IPS-11a (cell line): ENCODE data around the gene GPI.

Source experiments
- H3K4me3 ChIP-seq: one replicate; pipeline ENCODE4 v1.5.1; 2013; ENCODE audit warnings: low read depth, low read length, control low read depth

Gene GPI

GRCh38 chr19:34337739-34338138 lies 27.3 kb upstream of the GPI start:
- H3K4me3 ChIP-seq, result no peak overlapping the region

DNA sequence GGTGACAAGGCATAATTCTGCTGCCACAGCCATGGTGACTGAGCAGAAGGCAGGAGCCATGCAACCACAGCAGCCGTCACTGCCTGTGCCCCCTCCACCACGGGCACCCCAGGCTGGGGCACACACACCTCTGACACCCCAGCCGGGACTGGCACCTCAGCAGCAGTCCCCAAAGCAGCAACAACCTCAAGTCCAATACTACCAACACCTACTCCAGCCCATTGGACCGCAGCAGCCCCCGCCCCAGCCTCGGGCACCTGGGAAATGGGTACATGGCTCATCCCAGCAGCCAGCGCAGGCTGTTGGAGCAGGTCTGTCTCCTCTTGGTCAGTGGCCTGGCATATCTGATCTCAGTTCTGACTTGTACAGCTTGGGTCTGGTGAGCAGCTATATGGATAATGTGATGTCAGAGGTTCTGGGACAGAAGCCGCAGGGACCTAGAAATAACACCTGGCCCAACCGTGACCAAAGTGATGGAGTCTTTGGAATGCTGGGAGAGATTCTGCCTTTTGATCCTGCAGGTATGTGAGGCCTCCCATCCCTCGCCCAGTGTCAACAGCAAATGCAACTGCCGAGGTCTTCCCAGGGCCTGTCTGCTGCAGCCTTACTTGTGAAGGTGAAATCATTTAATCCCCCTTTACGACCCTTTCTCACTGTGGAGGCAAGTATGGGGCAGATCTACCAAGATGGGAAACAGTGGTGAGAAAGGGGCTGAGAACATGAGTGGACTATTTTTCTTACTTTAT lies 22.9 kb upstream of the GPI start:
- no peak overlapping the region for H3K4me3 ChIP-seq

DNA sequence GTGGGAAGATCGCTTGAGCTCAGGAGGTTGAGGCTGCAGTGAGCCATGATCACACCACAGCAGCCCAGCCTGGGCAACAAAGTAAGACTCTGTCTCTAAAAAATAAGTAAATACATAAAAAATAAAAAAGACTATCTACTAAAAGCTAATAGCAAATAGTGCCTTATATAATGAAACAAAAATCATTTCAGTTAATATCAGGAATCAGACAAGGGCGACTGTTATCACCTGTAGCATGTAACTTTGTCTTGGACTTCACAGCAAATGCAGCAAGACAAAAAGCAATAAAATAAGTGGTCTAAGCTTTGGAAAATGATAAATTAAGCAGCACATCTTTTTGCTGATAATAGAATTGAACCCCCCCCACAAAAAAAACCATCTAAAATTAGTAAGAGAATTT lies 21.2 kb upstream of the GPI start:
- H3K4me3 ChIP-seq, result no peak overlapping the region

GRCh38 chr19:34345947-34346351 lies 19.0 kb upstream of the GPI start:
- H3K4me3 ChIP-seq, result no peak overlapping the region

- H3K4me3 ChIP-seq, result no peak overlapping the region
Measured at GRCh38 chr19:34347561-34348165, 17.3 kb upstream of the GPI start.

- no peak overlapping the region for H3K4me3 ChIP-seq
Measured at GRCh38 chr19:34348899-34349487, 16.0 kb upstream of the GPI start.

- H3K4me3 ChIP-seq, result no peak overlapping the region
Measured at GRCh38 chr19:34350161-34350561, 14.8 kb upstream of the GPI start.

DNA sequence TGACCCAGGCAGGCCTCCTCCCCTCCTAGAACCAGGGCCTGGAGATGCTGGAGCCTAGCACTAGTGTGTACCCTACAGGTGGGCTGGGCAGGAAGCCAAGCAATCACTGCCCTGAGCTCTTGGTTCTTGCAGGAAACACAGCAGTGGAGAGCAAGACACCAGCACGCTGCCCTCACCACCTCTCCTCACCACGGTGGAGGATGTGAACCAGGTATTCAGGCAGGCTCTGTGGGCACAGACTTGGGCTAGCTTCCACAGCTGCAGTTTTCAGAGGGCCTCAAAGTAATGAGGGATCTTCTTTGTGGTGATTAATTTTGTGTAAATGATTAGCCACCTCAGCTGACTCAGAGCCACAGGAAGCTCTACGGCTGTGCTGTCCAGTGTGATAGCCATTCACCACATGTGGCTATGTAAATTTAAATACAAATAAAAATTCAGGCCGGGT lies 13.6 kb upstream of the GPI start:
- no peak overlapping the region for H3K4me3 ChIP-seq

DNA sequence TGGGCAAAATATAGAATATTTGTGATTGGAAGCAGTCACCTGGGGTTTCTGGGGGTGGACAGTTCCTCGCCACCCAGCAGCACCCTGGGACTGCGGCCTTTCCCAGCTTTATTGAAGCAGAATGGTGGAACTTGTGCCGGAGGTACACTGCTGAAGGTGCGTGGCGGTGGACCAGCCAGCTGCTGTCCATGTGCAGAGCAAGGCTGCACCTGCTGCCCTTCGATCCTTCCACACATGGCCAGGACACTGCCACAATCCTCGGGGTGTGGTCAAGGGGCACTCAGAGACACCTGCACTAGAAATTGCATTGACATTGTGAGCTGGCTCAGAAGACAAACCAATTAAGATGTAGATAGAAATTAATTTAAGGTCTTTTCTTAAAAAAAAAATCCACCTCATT lies 11.4 kb upstream of the GPI start:
- H3K4me3 ChIP-seq, result no peak overlapping the region

DNA sequence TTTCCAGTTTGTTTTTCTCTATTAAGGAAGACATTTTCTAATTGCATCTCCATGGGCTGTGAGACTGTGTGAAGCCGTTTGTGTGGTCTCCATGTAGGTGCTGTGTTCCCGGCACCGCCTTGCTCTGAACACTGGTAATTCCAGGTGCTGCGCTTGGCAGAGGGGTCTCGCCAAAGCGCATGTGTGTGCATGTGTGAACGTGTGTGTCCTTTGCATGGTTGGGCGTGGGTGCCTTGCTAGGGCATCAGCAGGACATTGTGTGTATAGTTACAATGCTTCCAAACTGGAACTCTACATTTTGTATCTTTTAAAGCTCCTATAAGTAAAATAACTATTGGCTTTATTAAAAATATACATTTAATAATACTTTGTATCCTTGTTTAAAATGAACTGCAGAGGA lies 9.8 kb upstream of the GPI start:
- H3K4me3 ChIP-seq, result no peak overlapping the region

GRCh38 chr19:34356875-34357274 lies 8.1 kb upstream of the GPI start:
- no peak overlapping the region for H3K4me3 ChIP-seq

GRCh38 chr19:34357431-34357830 lies 7.6 kb upstream of the GPI start:
- no peak overlapping the region for H3K4me3 ChIP-seq

DNA sequence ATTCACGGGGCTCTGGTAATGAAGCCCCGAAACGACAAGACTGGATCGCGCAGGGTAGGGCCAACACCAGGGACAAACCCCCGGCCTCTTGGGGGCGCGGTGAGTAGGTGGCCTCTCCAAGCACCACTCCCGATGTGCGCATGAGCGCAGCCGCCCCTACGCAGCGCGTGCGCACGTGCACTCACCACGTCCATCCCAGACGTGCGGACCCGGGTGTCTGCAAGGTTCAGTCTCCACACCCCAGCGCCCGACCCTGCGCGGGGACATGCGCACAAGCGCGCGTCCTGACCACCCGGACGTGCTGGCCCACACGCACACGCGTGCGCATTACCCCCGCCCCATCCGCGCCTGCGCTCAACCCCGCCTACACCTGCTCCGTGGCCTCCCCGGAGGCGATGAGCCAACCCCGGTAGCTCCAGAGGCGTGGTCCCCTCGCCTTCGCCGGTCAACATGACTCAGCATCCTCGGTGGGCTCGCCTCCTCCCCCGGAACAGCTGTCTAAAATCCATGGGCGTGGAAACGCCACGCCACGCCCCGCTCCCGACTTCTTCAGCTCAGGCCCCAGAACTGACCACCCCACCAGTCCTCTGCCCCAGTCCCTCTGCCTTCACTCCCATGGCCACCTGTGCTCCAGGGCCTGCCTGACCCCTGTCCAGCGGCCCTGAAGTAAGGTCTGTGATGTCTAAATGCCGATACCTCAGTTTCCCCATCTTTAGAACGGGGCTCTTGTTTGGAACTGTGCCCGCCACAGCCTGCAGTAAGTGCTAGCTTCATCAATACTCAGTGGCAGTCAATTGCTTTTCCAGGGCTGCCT lies 5.6 kb upstream of the GPI start:
- H3K4me3 ChIP-seq, result peak overlapping the region; percentile 39

- H3K4me3 ChIP-seq, result no peak overlapping the region
Measured at GRCh38 chr19:34359954-34360315, 5.1 kb upstream of the GPI start.

DNA sequence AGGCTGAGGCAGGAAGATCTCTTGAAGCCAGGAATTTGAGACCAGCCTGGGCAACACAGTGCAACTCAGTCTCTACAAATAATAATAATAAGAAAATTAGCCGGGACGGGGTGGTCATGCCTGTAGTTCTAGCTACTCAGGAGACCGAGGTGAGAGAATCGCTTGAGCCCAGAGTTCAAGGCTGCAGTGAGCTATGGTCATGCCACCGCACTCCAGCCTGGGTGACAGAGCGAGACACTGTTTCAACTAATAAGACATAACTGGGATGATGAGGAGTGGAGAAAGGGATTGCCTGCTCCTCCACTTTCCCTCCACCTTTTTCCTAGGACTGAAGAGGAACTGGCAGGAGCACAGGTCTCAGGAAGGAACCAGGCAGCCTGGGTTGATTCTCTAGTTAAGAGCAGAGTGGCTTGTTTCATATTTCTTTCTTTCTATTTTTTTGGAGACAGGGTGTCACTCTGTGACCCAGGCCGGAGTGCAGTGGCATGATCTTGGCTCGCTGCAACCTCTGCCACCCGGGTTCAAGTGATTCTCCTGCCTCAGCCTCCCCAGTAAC lies 4.6 kb upstream of the GPI start:
- H3K4me3 ChIP-seq, result no peak overlapping the region

GRCh38 chr19:34362679-34363069 lies 2.3 kb upstream of the GPI start:
- no peak overlapping the region for H3K4me3 ChIP-seq

DNA sequence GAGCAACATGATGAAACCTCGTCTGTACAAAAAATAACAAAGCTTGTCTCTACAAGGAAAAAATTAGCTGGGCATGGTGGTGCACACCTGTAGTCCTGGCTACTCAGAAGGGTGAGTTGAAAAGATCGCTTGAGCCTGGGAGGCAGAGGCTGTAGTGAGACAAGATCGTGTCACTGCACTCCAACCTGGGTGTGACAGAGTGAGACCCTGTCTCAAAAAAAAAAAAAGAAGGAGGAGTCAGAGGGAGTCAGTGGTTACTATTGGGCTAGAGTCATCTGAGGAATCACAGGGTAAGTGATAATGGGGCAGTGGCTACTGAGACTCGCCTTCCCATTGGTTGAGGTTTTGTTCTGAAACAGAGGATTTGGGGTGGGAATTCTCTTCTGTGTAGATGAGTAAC lies 1.9 kb upstream of the GPI start:
- no peak overlapping the region for H3K4me3 ChIP-seq

DNA sequence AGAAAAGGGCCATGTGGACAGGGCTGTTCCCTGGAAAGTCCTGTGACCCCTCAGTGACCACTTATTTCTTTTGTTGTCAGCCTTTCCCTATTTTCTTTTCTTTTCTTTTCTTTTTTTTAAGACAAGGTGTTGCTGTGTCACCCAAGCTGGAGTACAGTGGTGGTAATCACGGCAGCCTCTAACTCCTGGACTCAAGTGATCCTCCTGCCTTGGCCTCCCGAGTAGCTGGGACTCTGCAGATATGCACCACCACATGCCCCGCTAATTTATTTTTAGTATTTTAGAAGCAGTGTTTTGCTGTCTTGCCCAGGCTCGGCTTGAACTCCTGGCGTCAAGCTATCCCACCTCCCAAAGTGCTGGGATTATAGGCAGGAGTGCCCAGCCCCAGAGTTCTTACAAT lies 1.1 kb upstream of the GPI start:
- H3K4me3 ChIP-seq, result no peak overlapping the region

GRCh38 chr19:34364462-34364829 lies 550 bp upstream of the GPI start:
- H3K4me3 ChIP-seq, result peak overlapping the region; percentile 35

DNA sequence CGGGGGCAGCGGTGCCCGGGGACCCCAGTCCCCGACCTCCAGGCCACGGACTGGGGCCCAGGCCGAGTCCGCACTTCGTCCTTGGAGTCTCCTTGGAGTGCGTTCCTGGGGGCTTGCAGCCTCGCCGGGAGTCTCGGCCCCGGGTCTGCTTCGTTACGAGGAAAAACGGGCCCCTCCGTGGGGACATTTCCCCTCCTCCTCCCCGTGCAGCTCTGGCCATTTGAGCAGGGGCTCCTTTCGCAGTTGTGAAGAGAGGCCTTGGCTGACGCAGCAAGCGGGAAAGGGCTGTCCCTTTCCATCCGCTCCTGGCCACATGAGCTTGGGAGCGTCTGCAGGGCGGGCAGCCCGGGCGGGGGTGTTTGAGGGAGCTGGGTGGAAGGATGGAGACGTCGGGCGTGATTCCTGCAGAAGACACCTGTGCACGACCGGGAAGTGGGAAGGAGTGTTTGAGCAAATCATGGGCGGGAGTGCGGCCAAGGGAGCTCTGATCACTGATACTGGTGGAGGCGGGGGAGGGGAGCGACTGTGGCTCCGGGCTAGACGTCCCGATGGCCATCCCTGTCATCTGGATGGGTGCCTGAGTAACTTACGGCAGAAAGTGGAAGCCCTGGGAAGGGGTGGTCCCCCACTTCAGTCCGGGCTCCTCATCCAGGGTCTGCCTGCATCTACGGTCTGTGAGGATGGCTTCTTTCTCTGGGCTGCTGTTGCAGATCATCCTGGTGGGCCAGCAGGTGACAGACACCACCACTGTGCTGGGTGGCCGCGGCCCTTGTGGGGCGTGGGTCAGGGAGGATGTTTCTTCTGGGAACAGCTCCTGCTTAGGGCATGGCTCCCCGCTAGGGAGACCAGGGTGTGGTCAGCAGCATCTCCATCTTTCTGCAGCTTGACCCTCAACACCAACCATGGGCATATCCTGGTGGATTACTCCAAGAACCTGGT lies 736 bp downstream of the GPI start:
- peak overlapping the region; percentile 80 for H3K4me3 ChIP-seq
